SJCRH30 (cell line): ENCODE results near the gene MAPK1IP1L. TPM values are rescaled to one million over a fixed set of nuclear protein-coding genes. Genes with fewer than 3 reads are reported as not detected.
"Not testable (repeated sequence)": the region's sequence is repeated elsewhere in the genome, so short reads cannot be mapped to it uniquely, and the experiment has no call there.

Experiments
- DNase-seq, 2 experiments: peaks; one replicate each; pipeline ENCODE4 v3.0.0-alpha.2; 2015 to 2020
- H3K27ac ChIP-seq: fragments of 250-450 bp; sonication (Bioruptor Pico); 2 replicates; pipeline ENCODE4 v1.5.1; 2020; ENCODE audit warnings: mild to moderate bottlenecking, moderate library complexity
- H3K27me3 ChIP-seq: fragments of 250-450 bp; sonication (Bioruptor Pico); 2 replicates; pipeline ENCODE4 v1.5.1; 2020; ENCODE audit warnings: mild to moderate bottlenecking, moderate library complexity
- H3K36me3 ChIP-seq: fragments of 250-450 bp; sonication (Bioruptor Pico); 2 replicates; pipeline ENCODE4 v1.5.1; 2020; ENCODE audit warnings: mild to moderate bottlenecking, moderate library complexity
- H3K4me1 ChIP-seq: fragments of 250-450 bp; sonication (Bioruptor Pico); 2 replicates; pipeline ENCODE4 v1.5.1; 2020; ENCODE audit warnings: mild to moderate bottlenecking, moderate library complexity
- H3K4me3 ChIP-seq: fragments of 250-450 bp; sonication (Bioruptor Pico); 2 replicates; pipeline ENCODE4 v1.5.1; 2020; ENCODE audit warnings: mild to moderate bottlenecking, moderate library complexity
- H3K9me3 ChIP-seq: fragments of 250-450 bp; sonication (Bioruptor Pico); replicated peaks from 2 replicates; pipeline ENCODE4 v1.5.1; 2020; ENCODE audit warnings: mild to moderate bottlenecking, moderate library complexity
- total RNA-seq: library from RNA; depleted of rRNA; stranded (reverse); fragments of >200 nt; shearing (Covaris generic); gene quantifications from 2 replicates; pipeline ENCODE4 v1.2.3, GENCODE V29; 2014

MAPK1IP1L gene
- total RNA-seq, 1 experiment from 2014 or later: 76.2 TPM

- no peak for DNase-seq
- H3K36me3 ChIP-seq: peaks cover 6% of the 10 kb centered on the region; the same call in 1 of the 2 replicates
- no peaks in the 10 kb centered on the region for H3K9me3 ChIP-seq
- no peak overlapping the region for H3K27ac ChIP-seq
- no peaks in the 10 kb centered on the region for H3K27me3 ChIP-seq
- H3K4me1 ChIP-seq: peaks cover 5% of the 10 kb centered on the region
- H3K4me3 ChIP-seq: no peak overlapping the region
These were observed 20.6 kb downstream of the MAPK1IP1L start for GRCh38 chr14:55071870-55072640.

- no peak overlapping the region for H3K4me3 ChIP-seq
- no peak overlapping the region for H3K27ac ChIP-seq
- no peaks in the 10 kb centered on the region for H3K27me3 ChIP-seq
- no peaks in the 10 kb centered on the region for H3K9me3 ChIP-seq
- peaks cover 16% of the 10 kb centered on the region for H3K4me1 ChIP-seq
- no peaks in the 10 kb centered on the region for H3K36me3 ChIP-seq
- no peak for DNase-seq
These were observed 22.4 kb downstream of the MAPK1IP1L start for GRCh38 chr14:55073856-55074255.

- peak in 1 of 2 experiments; percentile 56 for DNase-seq
- Histone ChIP-seq H3K27me3 (no peaks in the 10 kb centered on the region), H3K4me3 (no peak overlapping the region), H3K27ac (no peak overlapping the region), H3K4me1 (peaks cover 20% of the 10 kb centered on the region), H3K36me3 (no peaks in the 10 kb centered on the region), H3K9me3 (no peaks in the 10 kb centered on the region)
These were observed 23.2 kb downstream of the MAPK1IP1L start for GRCh38 chr14:55074662-55075061.

DNA sequence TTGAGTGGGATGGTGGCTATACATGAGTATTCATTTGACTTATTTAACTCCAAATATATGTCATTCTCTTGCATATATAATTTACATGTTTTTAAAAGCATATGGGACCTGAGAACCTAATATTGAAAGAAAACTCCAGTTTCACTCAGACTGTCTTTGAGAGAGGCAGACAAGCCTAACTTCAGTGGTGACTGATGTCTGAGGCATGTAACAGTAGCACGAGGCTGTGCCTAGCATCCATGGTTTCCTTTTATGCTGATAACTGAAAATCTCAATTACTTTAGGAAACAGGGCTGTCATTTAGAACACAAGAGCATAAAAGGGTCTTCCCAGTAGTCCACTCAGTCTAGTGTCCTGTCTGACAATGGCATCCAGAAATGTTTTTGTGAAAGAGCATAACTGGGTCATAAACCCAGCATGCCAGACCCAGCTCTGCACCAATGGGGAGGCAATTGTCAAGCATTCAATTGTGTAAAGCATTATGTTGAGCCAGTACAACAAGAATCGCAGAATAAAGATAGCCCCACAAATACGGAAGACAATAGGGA lies 24.3 kb downstream of the MAPK1IP1L start:
- DNase-seq: no peak
- Histone ChIP-seq H3K27ac (no peak overlapping the region), H3K4me1 (peaks cover 20% of the 10 kb centered on the region)

DNA sequence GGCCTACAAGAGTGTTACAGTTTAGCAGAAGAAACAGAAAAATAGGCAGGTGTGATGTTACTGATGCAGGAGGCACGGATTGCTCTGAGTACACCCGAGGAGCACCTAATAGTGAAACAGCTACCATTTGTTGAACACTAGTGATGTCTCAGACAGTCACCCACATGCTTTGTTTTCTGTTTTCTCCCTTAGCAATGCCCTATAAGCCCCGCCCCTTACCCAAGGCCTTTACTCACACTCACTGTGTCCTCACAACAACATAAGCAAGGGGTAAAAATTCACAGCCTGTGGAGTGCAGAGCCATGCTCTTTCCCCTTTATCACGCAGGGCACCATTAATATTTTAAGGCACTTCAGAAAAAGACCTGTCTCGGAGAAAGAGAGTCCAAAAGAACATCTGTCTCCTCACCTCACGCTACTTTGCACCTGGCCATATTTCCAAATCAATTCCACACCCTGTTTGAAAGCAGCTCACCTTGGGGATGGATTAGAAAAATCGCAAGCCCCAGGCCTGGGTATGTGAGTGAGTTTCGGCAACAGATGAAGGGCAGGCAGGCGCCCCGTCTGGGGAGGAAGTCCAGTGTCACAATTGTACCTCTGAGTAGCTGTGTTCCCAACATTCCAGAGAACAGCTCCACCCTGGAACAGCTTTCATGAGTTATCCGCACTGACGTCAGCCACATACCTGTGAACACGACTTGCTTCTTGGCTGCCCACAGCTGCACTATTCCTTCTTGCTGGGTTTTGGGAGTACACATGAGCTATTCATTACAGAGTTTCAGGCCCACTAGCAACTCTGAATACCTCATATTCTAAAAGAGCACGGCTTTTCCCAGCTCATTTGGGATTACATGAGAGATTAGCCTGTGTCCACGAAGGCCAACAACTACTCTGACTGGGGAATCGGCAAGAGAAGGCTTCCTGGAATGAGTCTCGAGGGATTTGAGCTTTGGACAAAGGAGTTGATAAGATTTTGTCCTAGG lies 26.0 kb downstream of the MAPK1IP1L start:
- Histone ChIP-seq H3K9me3 (no peaks in the 10 kb centered on the region), H3K27me3 (no peaks in the 10 kb centered on the region), H3K4me1 (peaks cover 20% of the 10 kb centered on the region), H3K36me3 (no peaks in the 10 kb centered on the region), H3K4me3 (peak overlapping the region; percentile 25), H3K27ac (peak overlapping the region; percentile 57)
- peak; percentile 60 for DNase-seq

More for the DNA sequence above, 24.3 kb downstream of the MAPK1IP1L start:
- no peaks in the 10 kb centered on the region for H3K36me3 ChIP-seq
- H3K4me3 ChIP-seq: no peak overlapping the region
- H3K27me3 ChIP-seq: no peaks in the 10 kb centered on the region
- H3K9me3 ChIP-seq: no peaks in the 10 kb centered on the region

DNA sequence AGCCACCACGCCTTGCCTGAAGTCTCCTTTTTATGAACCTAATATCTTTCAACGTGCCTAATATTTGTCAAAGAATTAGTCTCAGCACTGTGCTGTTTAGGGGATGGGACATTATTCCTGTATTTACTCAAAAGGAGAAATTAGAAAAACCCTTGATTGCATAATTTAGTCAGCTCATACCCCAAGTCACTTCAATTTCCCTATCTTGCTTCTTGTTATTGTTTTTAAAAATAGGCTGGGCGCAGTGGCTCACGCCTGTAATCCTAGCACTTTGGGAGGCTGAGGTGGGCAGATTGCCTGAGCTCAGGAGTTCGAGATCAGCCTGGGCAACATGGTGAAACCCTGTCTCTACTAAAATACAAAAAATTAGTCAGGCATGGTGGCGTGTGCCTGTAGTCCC lies 28.5 kb downstream of the MAPK1IP1L start:
- not testable (repeated sequence) for H3K27ac ChIP-seq, DNase-seq, H3K4me3 ChIP-seq, H3K9me3 ChIP-seq, H3K27me3 ChIP-seq, H3K36me3 ChIP-seq
- H3K4me1 ChIP-seq: peaks cover 15% of the 10 kb centered on the region

GRCh38 chr14:55084401-55085059 lies 33.1 kb downstream of the MAPK1IP1L start:
- no peaks in the 10 kb centered on the region for H3K36me3 ChIP-seq
- H3K27me3 ChIP-seq: no peaks in the 10 kb centered on the region
- no peaks in the 10 kb centered on the region for H3K9me3 ChIP-seq

GRCh38 chr14:55085060-55085660 lies 33.7 kb downstream of the MAPK1IP1L start:
- no peaks in the 10 kb centered on the region for H3K36me3 ChIP-seq
- H3K4me3 ChIP-seq: no peak overlapping the region
- H3K27me3 ChIP-seq: no peaks in the 10 kb centered on the region
- H3K9me3 ChIP-seq: no peaks in the 10 kb centered on the region
- H3K4me1 ChIP-seq: 0 out of 2 replicates have a peak, but pooled peaks cover 3% of the 10 kb centered on the region
- DNase-seq: no peak
- H3K27ac ChIP-seq: no peak overlapping the region

More at GRCh38 chr14:55084401-55085059, 33.1 kb downstream of the MAPK1IP1L start:
- DNase-seq: no peak
- no peak overlapping the region for H3K27ac ChIP-seq
- 0 out of 2 replicates have a peak, but pooled peaks cover 3% of the 10 kb centered on the region for H3K4me1 ChIP-seq
- no peak overlapping the region for H3K4me3 ChIP-seq

- Histone ChIP-seq H3K9me3 (no peaks in the 10 kb centered on the region), H3K27me3 (no peaks in the 10 kb centered on the region), H3K4me3 (no peak overlapping the region), H3K36me3 (no peaks in the 10 kb centered on the region), H3K27ac (no peak overlapping the region), H3K4me1 (0 out of 2 replicates have a peak, but pooled peaks cover 3% of the 10 kb centered on the region)
- no peak for DNase-seq
These were observed 35.5 kb downstream of the MAPK1IP1L start for GRCh38 chr14:55086938-55087337.

DNA sequence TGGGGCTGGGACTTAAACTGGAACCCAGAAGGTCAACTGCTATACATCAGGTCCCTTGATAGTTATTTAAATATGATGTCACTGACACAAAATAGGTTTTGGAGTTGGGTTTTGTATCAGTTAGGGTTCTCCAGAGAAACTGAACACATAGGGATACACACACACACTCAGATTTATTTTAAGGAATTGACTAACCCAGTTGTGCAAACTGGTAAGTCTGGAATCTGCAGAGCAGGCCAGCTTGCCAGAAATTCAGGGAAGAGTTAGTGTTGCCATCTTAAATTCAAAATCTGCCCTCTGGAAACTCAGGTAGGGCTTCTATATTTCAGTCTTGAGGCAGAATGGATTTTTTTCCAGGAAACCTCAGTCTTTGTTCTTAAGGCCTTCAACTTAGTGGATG lies 36.9 kb downstream of the MAPK1IP1L start:
- DNase-seq: no peak
- no peaks in the 10 kb centered on the region for H3K36me3 ChIP-seq
- H3K4me3 ChIP-seq: no peak overlapping the region
- H3K27me3 ChIP-seq: no peaks in the 10 kb centered on the region
- H3K4me1 ChIP-seq: 0 out of 2 replicates have a peak, but pooled peaks cover 3% of the 10 kb centered on the region
- H3K9me3 ChIP-seq: no peaks in the 10 kb centered on the region
- no peak overlapping the region for H3K27ac ChIP-seq

DNA sequence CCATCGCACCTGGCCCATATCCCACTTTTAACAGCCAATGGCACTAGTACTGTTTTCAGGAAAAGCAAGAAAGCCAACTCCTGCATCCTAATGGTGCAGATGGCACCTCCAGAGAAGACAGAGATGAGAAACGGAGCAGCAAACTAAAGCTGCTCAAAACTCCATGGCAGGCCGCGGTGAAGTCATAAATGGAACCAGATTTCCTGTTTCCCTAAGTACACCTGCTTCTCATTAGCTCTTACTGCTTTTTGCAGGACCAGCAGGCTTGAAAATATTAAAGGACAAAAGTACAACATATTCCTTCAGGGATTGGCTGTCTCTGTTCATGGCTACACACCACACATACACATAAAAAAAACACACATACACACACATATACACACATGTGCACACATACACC lies 40.9 kb downstream of the MAPK1IP1L start:
- Histone ChIP-seq H3K4me1 (peaks cover 7% of the 10 kb centered on the region; the same call in 1 of the 2 replicates), H3K27ac (no peak overlapping the region), H3K9me3 (no peaks in the 10 kb centered on the region), H3K27me3 (no peaks in the 10 kb centered on the region), H3K4me3 (no peak overlapping the region), H3K36me3 (no peaks in the 10 kb centered on the region)
- DNase-seq: no peak

DNA sequence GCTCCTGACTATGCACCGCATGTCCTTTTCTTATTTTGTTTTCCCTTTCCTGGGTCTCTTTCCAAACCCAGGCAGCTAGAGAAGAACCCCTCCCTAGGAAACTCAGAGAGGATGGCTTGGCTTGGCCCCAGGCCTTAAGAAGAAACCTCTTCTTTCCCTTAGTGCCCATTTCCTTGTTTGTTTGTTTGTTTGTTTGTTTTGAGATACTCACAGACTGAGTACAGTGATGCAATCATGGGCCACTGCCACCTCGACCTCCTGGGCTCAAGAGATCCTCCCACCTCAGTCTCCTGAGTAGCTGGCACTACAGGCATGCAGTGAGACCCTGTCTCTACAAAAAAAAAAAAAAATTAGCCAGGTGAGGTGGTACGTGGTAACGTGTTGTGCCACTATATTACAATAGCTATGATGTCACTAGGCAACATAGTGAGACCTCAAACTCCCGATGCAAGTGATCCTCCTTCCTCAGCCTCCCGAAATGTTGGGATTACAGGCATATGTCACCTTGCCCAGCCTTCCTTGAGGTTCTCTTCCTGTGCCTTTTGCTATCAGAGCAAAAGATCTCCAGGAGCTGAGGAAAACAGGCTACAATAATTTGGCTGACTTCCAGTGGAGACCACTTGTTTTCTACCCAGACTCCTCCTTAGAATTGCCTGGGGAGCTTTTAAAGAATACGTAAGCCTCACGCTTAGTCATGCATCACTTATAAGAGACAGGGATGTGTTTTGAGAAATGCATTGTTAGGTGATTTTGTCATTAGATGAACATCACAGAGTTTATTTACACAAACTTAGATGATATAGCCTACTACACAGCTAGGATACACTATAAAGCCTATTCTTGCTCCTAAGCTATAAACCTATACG lies 43.1 kb downstream of the MAPK1IP1L start:
- no peaks in the 10 kb centered on the region for H3K36me3 ChIP-seq
- H3K4me3 ChIP-seq: no peak overlapping the region
- no peak overlapping the region for H3K27ac ChIP-seq
- peaks cover 5% of the 10 kb centered on the region; the same call in 1 of the 2 replicates for H3K4me1 ChIP-seq
- peak; percentile 21 to 46 for DNase-seq
- H3K27me3 ChIP-seq: no peaks in the 10 kb centered on the region
- H3K9me3 ChIP-seq: no peaks in the 10 kb centered on the region

DNA sequence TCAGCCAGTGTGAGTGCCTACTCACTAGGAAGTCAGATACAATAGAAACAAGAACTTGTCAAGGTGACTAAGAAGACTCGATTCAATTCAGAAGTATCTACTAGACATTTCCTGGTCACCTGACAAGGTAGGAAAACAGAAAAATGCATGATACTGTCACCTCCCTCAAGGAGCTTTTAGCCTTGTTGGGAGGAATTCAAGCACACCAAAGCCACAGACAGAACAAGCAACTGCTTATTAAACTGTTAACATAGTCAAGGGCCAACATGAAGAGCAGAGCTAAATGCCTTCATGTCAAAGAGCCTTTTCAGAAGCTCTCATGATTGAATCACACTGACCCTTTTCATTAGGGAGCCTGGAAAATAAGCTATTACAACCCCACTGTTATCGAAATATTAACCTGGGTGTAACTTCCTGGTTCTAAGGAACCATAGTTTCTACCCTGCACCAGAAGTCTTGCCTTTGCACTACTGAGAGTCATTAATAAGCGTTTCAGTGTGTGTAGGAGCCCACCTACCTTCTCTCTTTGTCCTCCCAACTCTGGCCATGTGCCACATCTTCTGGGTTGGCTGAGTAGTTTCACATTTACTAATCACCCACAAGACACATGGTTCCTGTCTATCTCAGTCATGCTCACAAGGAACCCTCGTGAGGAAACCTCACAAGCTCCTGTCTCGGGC lies 46.6 kb downstream of the MAPK1IP1L start:
- Histone ChIP-seq H3K9me3 (no peaks in the 10 kb centered on the region), H3K27me3 (no peaks in the 10 kb centered on the region), H3K36me3 (no peaks in the 10 kb centered on the region), H3K4me1 (peaks cover 6% of the 10 kb centered on the region), H3K27ac (no peak overlapping the region), H3K4me3 (no peak overlapping the region)
- DNase-seq: no peak
